Measurements from ENCODE around the gene F10.

GRCh38 chr13:113084943-113085540 is 37.6 kb upstream of the F10 start:
- TF ChIP-seq CTCF (conservative IDR thresholded peaks at IDR 0.05; ENCODE audit: low read length), result no peak
- TF ChIP-seq EZH2phosphoT487 (IDR thresholded peaks at IDR 0.05; ENCODE audit: borderline replicate concordance), result no peak
